HG02885 (cell line): ENCODE data around the gene DUSP16.
"Not testable (repeated sequence)": the region's sequence is repeated elsewhere in the genome, so short reads cannot be mapped to it uniquely, and the experiment has no call there.

Experiments
- ATAC-seq: cut with Tn5 transposase; IDR thresholded peaks from one replicate; pipeline ENCODE4 v1.9.1; 2021; ENCODE audit warnings: mild to moderate bottlenecking; ENCODE audit not compliant: unreplicated experiment, poor library complexity

DUSP16 gene

GRCh38 chr12:12562585-12563261 is at the start of gene DUSP16:
TSS of gene DUSP16 (minus strand) at chr12:12562863. CDS start at chr12:12521098, 41,765 bp downstream.
- peak; percentile 79 for ATAC-seq

- no peak for ATAC-seq
Observed at GRCh38 chr12:12612358-12612757, 49.7 kb upstream of the DUSP16 start.

- peak; percentile 77 for ATAC-seq
Observed at GRCh38 chr12:12611512-12612306, 49.0 kb upstream of the DUSP16 start, which contains the start of gene CREBL2. TSS of gene CREBL2 (plus strand) at chr12:12611876. CDS start at chr12:12612173, 297 bp downstream.

GRCh38 chr12:12610711-12611110 is 48.0 kb upstream of the DUSP16 start:
- ATAC-seq = no peak

- no peak for ATAC-seq
Observed at GRCh38 chr12:12609692-12610091, 47.0 kb upstream of the DUSP16 start.

- ATAC-seq = peak; percentile 20
Observed at GRCh38 chr12:12608557-12608957, 45.9 kb upstream of the DUSP16 start.

- peak; percentile 51 for ATAC-seq
Observed at GRCh38 chr12:12606781-12607589, 44.3 kb upstream of the DUSP16 start.

- no peak for ATAC-seq
Observed at GRCh38 chr12:12604740-12605139, 42.1 kb upstream of the DUSP16 start.

- ATAC-seq = no peak
Observed at GRCh38 chr12:12600659-12601058, 38.0 kb upstream of the DUSP16 start.

- ATAC-seq = no peak
Observed at GRCh38 chr12:12599750-12600643, 37.3 kb upstream of the DUSP16 start.

GRCh38 chr12:12598864-12599263 is 36.2 kb upstream of the DUSP16 start:
- no peak for ATAC-seq

- not testable (repeated sequence) for ATAC-seq
Observed at GRCh38 chr12:12596598-12596997, 33.9 kb upstream of the DUSP16 start.

- not testable (repeated sequence) for ATAC-seq
Observed at GRCh38 chr12:12595929-12596328, 33.3 kb upstream of the DUSP16 start.

GRCh38 chr12:12592930-12593329 is 30.3 kb upstream of the DUSP16 start:
- no peak for ATAC-seq

- ATAC-seq = no peak
Observed at GRCh38 chr12:12590961-12591360, 28.3 kb upstream of the DUSP16 start.

GRCh38 chr12:12588436-12588835 is 25.8 kb upstream of the DUSP16 start:
- not testable (repeated sequence) for ATAC-seq

- no peak for ATAC-seq
Observed at GRCh38 chr12:12587878-12588277, 25.2 kb upstream of the DUSP16 start.

GRCh38 chr12:12586879-12587675 is 24.4 kb upstream of the DUSP16 start:
- no peak for ATAC-seq
